Smooth muscle cell (in vitro differentiated cells): Measurements from ENCODE around the gene USP22. TPM values are rescaled to one million over a fixed set of nuclear protein-coding genes. Genes with fewer than 3 reads are reported as not detected.

Experiments
- DNase-seq: peaks from one replicate; lab custom pipeline; 2025; ENCODE audit not compliant: unreplicated experiment; lab: John Stamatoyannopoulos, UW
- H2AFZ ChIP-seq: fragments of 200-600 bp; sonication (generic); 2 replicates; pipeline ENCODE4 v1.6.0; 2016; ENCODE audit warnings: antibody characterized with exemption, low read depth, mild to moderate bottlenecking
- H3F3A ChIP-seq: fragments of 200-600 bp; sonication (generic); 2 replicates; pipeline ENCODE4 v1.6.0; 2017; ENCODE audit warnings: antibody characterized with exemption, low read depth
- H3K27ac ChIP-seq: fragments of 200-600 bp; sonication (generic); 2 replicates; pipeline ENCODE4 v1.5.1; 2016; ENCODE audit warnings: low read depth, mild to moderate bottlenecking
- H3K27me3 ChIP-seq: fragments of 200-600 bp; sonication (generic); 2 replicates; pipeline ENCODE4 v1.6.1; 2016; ENCODE audit warnings: low read depth, mild to moderate bottlenecking
- H3K36me3 ChIP-seq: fragments of 200-600 bp; sonication (generic); 2 replicates; pipeline ENCODE4 v1.5.1; 2016; ENCODE audit warnings: low read depth
- H3K4me1 ChIP-seq: fragments of 200-600 bp; sonication (generic); 2 replicates; pipeline ENCODE4 v1.5.1; 2016; ENCODE audit warnings: low read depth
- H3K4me2 ChIP-seq: fragments of 200-600 bp; sonication (generic); 2 replicates; pipeline ENCODE4 v1.6.0; 2016; ENCODE audit warnings: mild to moderate bottlenecking
- H3K4me3 ChIP-seq: fragments of 200-600 bp; sonication (generic); 2 replicates; pipeline ENCODE4 v1.5.1; 2016; ENCODE audit warnings: mild to moderate bottlenecking
- H3K79me2 ChIP-seq: fragments of 200-600 bp; sonication (generic); 2 replicates; pipeline ENCODE4 v1.6.0; 2016; ENCODE audit warnings: low read depth, mild to moderate bottlenecking
- H3K9ac ChIP-seq: fragments of 200-600 bp; sonication (generic); 2 replicates; pipeline ENCODE4 v1.6.0; 2016; ENCODE audit warnings: low read depth
- H3K9me3 ChIP-seq: fragments of 200-600 bp; sonication (generic); replicated peaks from 2 replicates; pipeline ENCODE4 v1.5.1; 2016; ENCODE audit warnings: low read depth
- H4K20me1 ChIP-seq: fragments of 200-600 bp; sonication (generic); 2 replicates; pipeline ENCODE4 v1.6.0; 2016; ENCODE audit warnings: low read depth
- CTCF ChIP-seq: fragments of 200-600 bp; sonication (generic); IDR thresholded peaks from 2 replicates; pipeline ENCODE4 v1.5.1; 2017; ENCODE audit warnings: borderline replicate concordance, mild to moderate bottlenecking, antibody characterized with exemption; ENCODE audit not compliant: insufficient read depth, poor library complexity, severe bottlenecking
- WGBS: methylation state at CpG from one replicate; pipeline ENCODE4 v1.1.7; 2016; ENCODE audit warnings: low lambda C conversion rate; 5-methylcytosine and 5-hydroxymethylcytosine counted together
- polyA plus RNA-seq: library from polyadenylated mRNA; unstranded; fragments of >200 nt; fragmentation: Nextera tagmentation; extraction: Ambion mirVana; gene quantifications from 2 replicates; pipeline ENCODE4 v1.2.1, GENCODE V29; 2016
- total RNA-seq: library from RNA; depleted of rRNA; stranded (reverse); fragments of >200 nt; gene quantifications from 2 replicates; pipeline ENCODE4 v1.2.3, GENCODE V29; 2014

USP22 gene
- total and polyA plus RNA-seq, 2 experiments from 2014 or later: 79.3 to 151 TPM

DNA sequence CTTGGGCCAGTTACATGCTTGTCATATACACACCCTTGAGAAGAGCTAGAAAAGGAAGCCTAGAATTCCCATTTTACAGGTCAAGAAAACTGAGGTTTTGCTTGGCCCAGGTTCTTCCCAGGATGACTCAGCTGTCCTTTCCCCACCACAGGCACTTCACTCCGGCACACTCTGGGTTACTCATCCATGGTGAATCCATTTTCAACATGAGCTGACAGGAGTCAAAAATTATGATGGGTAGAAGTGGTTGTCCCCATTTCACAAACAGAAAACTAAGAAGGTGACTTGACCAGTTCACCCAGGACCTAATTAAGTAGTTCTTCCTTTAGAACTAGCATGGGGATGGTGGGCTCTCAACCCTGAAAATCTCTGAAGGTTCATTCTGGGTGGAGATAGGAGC is 67.2 kb downstream of the USP22 start:
- no peak for TF ChIP-seq CTCF
- no peak overlapping the region for H3K27ac ChIP-seq
- H3K9me3 ChIP-seq: no peaks in the 10 kb centered on the region
- H2AFZ ChIP-seq: no peak overlapping the region
- H3K36me3 ChIP-seq: no peaks in the 10 kb centered on the region
- H3K4me3 ChIP-seq: no peak overlapping the region
- no peak overlapping the region for H3K4me2 ChIP-seq
- no peak overlapping the region for H3K9ac ChIP-seq
- no peaks in the 10 kb centered on the region for H3K79me2 ChIP-seq
- no peaks in the 10 kb centered on the region for H3F3A ChIP-seq
- no peaks in the 10 kb centered on the region for H3K4me1 ChIP-seq
- no peaks in the 10 kb centered on the region for H3K27me3 ChIP-seq
- no peak for DNase-seq
- H4K20me1 ChIP-seq: no peaks in the 10 kb centered on the region
- 63% methylated on average over 1 of the region's 1 CpG for WGBS

DNA sequence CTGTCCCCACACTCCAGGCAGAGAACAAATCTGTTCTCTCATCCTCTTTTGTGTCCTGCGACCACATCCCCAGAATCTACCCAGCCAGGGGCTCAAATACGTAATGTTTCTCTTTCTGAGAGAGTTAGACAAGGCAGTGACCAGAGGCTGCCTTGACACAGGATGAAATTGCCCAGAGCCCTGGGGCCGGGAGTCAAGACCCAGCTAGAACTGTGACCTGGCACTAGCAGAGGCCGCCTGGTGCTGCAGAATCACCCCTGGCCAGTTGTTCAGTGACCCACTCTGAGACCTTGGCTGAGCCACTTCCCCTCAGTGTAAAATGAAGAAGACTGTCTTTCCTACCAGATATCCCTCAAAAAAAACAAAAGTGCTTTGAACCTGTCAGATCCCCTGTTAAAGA is 72.5 kb downstream of the USP22 start:
- no peak overlapping the region for H3K4me2 ChIP-seq
- no peak for DNase-seq
- H2AFZ ChIP-seq: no peak overlapping the region
- no peak overlapping the region for H3K27ac ChIP-seq
- H3K79me2 ChIP-seq: no peaks in the 10 kb centered on the region
- no peaks in the 10 kb centered on the region for H3K9me3 ChIP-seq
- no peaks in the 10 kb centered on the region for H3K36me3 ChIP-seq
- no peak for TF ChIP-seq CTCF
- no peak overlapping the region for H3K9ac ChIP-seq
- H3K4me1 ChIP-seq: peaks cover 2% of the 10 kb centered on the region
- no peaks in the 10 kb centered on the region for H3F3A ChIP-seq
- H4K20me1 ChIP-seq: no peaks in the 10 kb centered on the region
- no peak overlapping the region for H3K4me3 ChIP-seq
- 78% methylated on average over 4 of the region's 4 CpGs for WGBS
- no peaks in the 10 kb centered on the region for H3K27me3 ChIP-seq

GRCh38 chr17:20968913-20969616 is 73.7 kb downstream of the USP22 start:
- no peaks in the 10 kb centered on the region for H3K27me3 ChIP-seq
- H3F3A ChIP-seq: no peaks in the 10 kb centered on the region
- DNase-seq: no peak
- H3K79me2 ChIP-seq: no peaks in the 10 kb centered on the region
- 97% methylated on average over 8 of the region's 8 CpGs for WGBS
- H3K36me3 ChIP-seq: no peaks in the 10 kb centered on the region
- H4K20me1 ChIP-seq: no peaks in the 10 kb centered on the region
- no peak overlapping the region for H3K4me3 ChIP-seq
- H3K4me2 ChIP-seq: no peak overlapping the region
- H3K9ac ChIP-seq: no peak overlapping the region
- H3K4me1 ChIP-seq: peaks cover 2% of the 10 kb centered on the region
- TF ChIP-seq CTCF: no peak
- H2AFZ ChIP-seq: no peak overlapping the region
- no peak overlapping the region for H3K27ac ChIP-seq
- H3K9me3 ChIP-seq: no peaks in the 10 kb centered on the region

DNA sequence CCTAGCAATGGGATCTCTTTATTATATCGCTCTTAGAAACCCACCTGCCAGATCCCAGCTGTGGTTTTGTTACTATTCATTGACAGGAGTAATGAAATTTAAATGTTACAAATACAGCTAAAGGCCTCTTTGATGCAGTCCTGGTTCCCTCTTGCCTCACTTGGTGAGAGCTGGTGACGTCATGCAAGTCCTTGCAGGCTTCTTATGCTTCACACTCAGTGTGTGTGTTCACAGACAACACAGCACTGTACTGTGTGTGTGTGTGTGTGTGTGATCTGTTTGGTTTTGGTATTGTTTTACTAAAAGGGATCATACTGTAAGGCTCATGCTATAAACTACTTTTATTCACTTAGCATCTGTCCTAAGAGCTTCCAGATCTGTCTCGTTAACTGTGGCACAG is 75.0 kb downstream of the USP22 start:
- Histone ChIP-seq H4K20me1 (no peaks in the 10 kb centered on the region), H3K9ac (no peak overlapping the region), H2AFZ (no peak overlapping the region), H3K4me1 (peaks cover 2% of the 10 kb centered on the region), H3F3A (no peaks in the 10 kb centered on the region), H3K27ac (no peak overlapping the region), H3K27me3 (no peaks in the 10 kb centered on the region), H3K36me3 (no peaks in the 10 kb centered on the region), H3K4me2 (no peak overlapping the region), H3K9me3 (no peaks in the 10 kb centered on the region), H3K79me2 (no peaks in the 10 kb centered on the region), H3K4me3 (no peak overlapping the region)
- DNase-seq: no peak
- TF ChIP-seq CTCF: no peak
- 86% methylated on average over 3 of the region's 3 CpGs for WGBS
